GM12892 (cell line): ENCODE data around the gene TSPEAR.

Experiments used
- POLR2A ChIP-seq: IDR thresholded peaks from 2 replicates; pipeline ENCODE4 v1.6.1; 2011; ENCODE audit warnings: low read depth, low read length, control low read depth
- POLR2AphosphoS5 ChIP-seq: IDR thresholded peaks from 2 replicates; pipeline ENCODE4 v1.6.1; 2011; ENCODE audit warnings: low read depth, low read length, control low read depth

DNA sequence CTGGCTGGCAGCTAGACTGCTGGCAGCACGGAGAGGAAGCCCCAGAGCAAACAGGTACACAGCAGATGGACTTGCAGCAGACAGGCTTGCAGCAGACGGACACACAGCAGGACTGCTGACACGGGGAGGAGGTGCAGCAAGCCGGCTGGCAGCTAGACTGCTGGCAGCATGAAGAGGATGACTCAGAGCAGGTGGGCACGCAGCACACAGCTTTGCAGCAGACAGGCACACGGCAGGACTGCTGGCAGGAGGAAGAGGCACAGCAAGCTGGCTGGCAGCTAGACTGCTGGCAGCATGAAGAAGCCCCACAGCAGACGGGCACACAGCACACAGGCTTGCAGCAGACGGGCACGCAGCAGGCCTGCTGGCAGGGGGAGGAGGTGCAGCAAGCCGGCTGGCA lies 160.6 kb downstream of the TSPEAR start:
- TF ChIP-seq POLR2A (no peak), POLR2AphosphoS5 (no peak)
